Loucy (cell line): ENCODE measurements around the gene BIRC3.

Experiments
- H2AFZ ChIP-seq: fragments of 200-600 bp; sonication (generic); 2 replicates; pipeline ENCODE4 v1.6.0; 2016; ENCODE audit warnings: antibody characterized with exemption, mild to moderate bottlenecking, low read length, moderate library complexity
- H3F3A ChIP-seq: fragments of 200-600 bp; 2 replicates; pipeline ENCODE4 v1.6.0; 2016; ENCODE audit warnings: antibody characterized with exemption, low read depth, mild to moderate bottlenecking
- H3K27me3 ChIP-seq: fragments of 200-600 bp; sonication (generic); 2 replicates; pipeline ENCODE4 v1.6.1; 2014; ENCODE audit warnings: low read length, mild to moderate bottlenecking; ENCODE audit not compliant: insufficient read depth, poor library complexity, severe bottlenecking
- H3K36me3 ChIP-seq: fragments of 200-600 bp; sonication (generic); 2 replicates; pipeline ENCODE4 v1.6.1; 2016; ENCODE audit warnings: low read length; ENCODE audit not compliant: insufficient read depth
- H3K4me1 ChIP-seq: fragments of 200-600 bp; sonication (generic); 2 replicates; pipeline ENCODE4 v1.5.1; 2014; ENCODE audit warnings: low read length, mild to moderate bottlenecking; ENCODE audit not compliant: insufficient read depth, poor library complexity, severe bottlenecking
- H3K4me2 ChIP-seq: fragments of 200-600 bp; sonication (generic); 2 replicates; pipeline ENCODE4 v1.6.0; 2014; ENCODE audit warnings: antibody characterized with exemption, low read length, low read depth, mild to moderate bottlenecking; ENCODE audit not compliant: poor library complexity, severe bottlenecking
- H3K4me3 ChIP-seq: fragments of 200-600 bp; sonication (generic); 2 replicates; pipeline ENCODE4 v1.5.1; 2014; ENCODE audit warnings: low read length, mild to moderate bottlenecking, mixed read lengths; ENCODE audit not compliant: poor library complexity, severe bottlenecking
- H3K79me2 ChIP-seq: fragments of 200-600 bp; sonication (generic); 2 replicates; pipeline ENCODE4 v1.6.1; 2014; ENCODE audit warnings: low read length; ENCODE audit not compliant: insufficient read depth
- H3K9ac ChIP-seq: fragments of 200-600 bp; sonication (generic); 2 replicates; pipeline ENCODE4 v1.6.0; 2014; ENCODE audit warnings: mild to moderate bottlenecking, low read depth, low read length, moderate library complexity; ENCODE audit not compliant: poor library complexity, severe bottlenecking
- H3K9me2 ChIP-seq: fragments of 200-600 bp; sonication (generic); replicated peaks from 2 replicates; pipeline ENCODE4 v1.6.1; 2016; ENCODE audit warnings: low read depth, low read length, mixed read lengths
- H3K9me3 ChIP-seq: fragments of 200-600 bp; sonication (generic); 2 replicates; pipeline ENCODE4 v1.6.1; 2014; ENCODE audit warnings: mild to moderate bottlenecking, antibody characterized with exemption, low read length, low read depth; ENCODE audit not compliant: insufficient read depth
- H4K20me1 ChIP-seq: fragments of 200-600 bp; sonication (generic); 2 replicates; pipeline ENCODE4 v1.6.0; 2014; ENCODE audit warnings: antibody characterized with exemption, low read length, mild to moderate bottlenecking; ENCODE audit not compliant: insufficient read depth, poor library complexity, severe bottlenecking
- CTCF ChIP-seq: fragments of 200-600 bp; sonication (generic); conservative IDR thresholded peaks from 2 replicates; pipeline ENCODE4 v1.5.1; 2014; ENCODE audit warnings: mild to moderate bottlenecking, antibody characterized with exemption, low read length
- EZH2phosphoT487 ChIP-seq: fragments of 200-600 bp; IDR thresholded peaks from 2 replicates; pipeline ENCODE4 v1.6.1; 2018; ENCODE audit warnings: antibody characterized with exemption, mild to moderate bottlenecking, moderate library complexity, borderline replicate concordance

BIRC3 gene

GRCh38 chr11:102288725-102289083, 28.6 kb upstream of the BIRC3 start:
- H3K4me3 ChIP-seq: no peak overlapping the region
- 0 out of 2 replicates have a peak overlapping the region, but pooled peaks have one; percentile 64 for H2AFZ ChIP-seq
- H3K4me1 ChIP-seq: no peaks in the 10 kb centered on the region
- no peaks in the 10 kb centered on the region for H3K36me3 ChIP-seq
- no peak overlapping the region for H3K4me2 ChIP-seq
- TF ChIP-seq CTCF (no peak), EZH2phosphoT487 (no peak)
- no peak overlapping the region for H3K9ac ChIP-seq
- no peaks in the 10 kb centered on the region for H4K20me1 ChIP-seq
- no peaks in the 10 kb centered on the region for H3K9me3 ChIP-seq
- H3F3A ChIP-seq: no peaks in the 10 kb centered on the region
- no peaks in the 10 kb centered on the region for H3K9me2 ChIP-seq
- H3K27me3 ChIP-seq: no peaks in the 10 kb centered on the region
- no peaks in the 10 kb centered on the region for H3K79me2 ChIP-seq

- Histone ChIP-seq H3K27me3 (no peaks in the 10 kb centered on the region), H3F3A (no peaks in the 10 kb centered on the region), H3K36me3 (no peaks in the 10 kb centered on the region), H4K20me1 (no peaks in the 10 kb centered on the region), H3K79me2 (no peaks in the 10 kb centered on the region), H3K4me2 (no peak overlapping the region), H2AFZ (peak overlapping the region; percentile 59), H3K9ac (no peak overlapping the region), H3K9me3 (no peaks in the 10 kb centered on the region), H3K9me2 (no peaks in the 10 kb centered on the region), H3K4me1 (no peaks in the 10 kb centered on the region), H3K4me3 (no peak overlapping the region)
- TF ChIP-seq CTCF: no peak
- TF ChIP-seq EZH2phosphoT487: no peak
Observed at GRCh38 chr11:102289592-102289991, 27.7 kb upstream of the BIRC3 start.

- H3K9me2 ChIP-seq: no peaks in the 10 kb centered on the region
- H3K79me2 ChIP-seq: no peaks in the 10 kb centered on the region
- H3K9ac ChIP-seq: no peak overlapping the region
- H3K36me3 ChIP-seq: no peaks in the 10 kb centered on the region
- H4K20me1 ChIP-seq: no peaks in the 10 kb centered on the region
- TF ChIP-seq CTCF (no peak), EZH2phosphoT487 (no peak)
- H3K4me1 ChIP-seq: no peaks in the 10 kb centered on the region
- no peaks in the 10 kb centered on the region for H3K9me3 ChIP-seq
- no peak overlapping the region for H3K4me2 ChIP-seq
- H2AFZ ChIP-seq: no peak overlapping the region
- H3K27me3 ChIP-seq: no peaks in the 10 kb centered on the region
- H3K4me3 ChIP-seq: no peak overlapping the region
- no peaks in the 10 kb centered on the region for H3F3A ChIP-seq
Observed at GRCh38 chr11:102291831-102292230, 25.5 kb upstream of the BIRC3 start.
